Left lung (tissue), 10 donors: ENCODE data around the gene DDIT3. TPM values are rescaled to one million over a fixed set of nuclear protein-coding genes. Genes with fewer than 3 reads are reported as not detected.

Experiments used
- ATAC-seq: fragments of 200-7000 bp; cut with Tn5 transposase; one replicate; pipeline ENCODE4 v1.9.1; 2020; ENCODE audit warnings: moderate library complexity
- DNase-seq, 4 donors: peaks; one replicate each; pipeline ENCODE4 v3.0.0-alpha.2; 2013 to 2020
- H3K27ac ChIP-seq, 2 donors: fragments of 200-600 bp; sonication (generic) in 1 of 2; one replicate each; pipeline versions ENCODE4 v1.5.0 to v1.8.0; 2020 to 2021
- H3K27me3 ChIP-seq, 2 donors: fragments of 200-600 bp; sonication (generic) in 1 of 2; one replicate each; pipeline versions ENCODE4 v1.5.0 to v1.8.0; 2020 to 2021
- H3K36me3 ChIP-seq, 2 donors: fragments of 200-600 bp; sonication (generic) in 1 of 2; one replicate each; pipeline versions ENCODE4 v1.5.0 to v1.8.0; 2020 to 2021
- H3K4me1 ChIP-seq, 2 donors: fragments of 200-600 bp; one replicate each; pipeline ENCODE4 v1.8.0; 2021
- H3K4me3 ChIP-seq, 2 donors: fragments of 200-600 bp; sonication (generic) in 1 of 2; one replicate each; pipeline versions ENCODE4 v1.5.0 to v1.8.0; 2020 to 2021; ENCODE audit warnings: mild to moderate bottlenecking in 1 of 2
- H3K9me3 ChIP-seq, 2 donors: fragments of 200-600 bp; sonication (generic) in 1 of 2; one replicate each; pipeline versions ENCODE4 v1.5.0 to v1.8.0; 2020 to 2021
- intact Hi-C, 2 donors: fragments of 100-400 bp; cut with DNase I; formaldehyde crosslinking; loops; one replicate each; pipeline versions ENCODE4 v1.11.2 to v1.14.2; 2022
- polyA plus RNA-seq, 6 donors: library from polyadenylated mRNA; unstranded; fragments of 120-200 nt; gene quantifications; one replicate each; pipeline ENCODE4 v1.2.1, GENCODE V29; 2013; ENCODE audit not compliant: insufficient read length in 6 of 6
- total RNA-seq, 2 donors: library from RNA; stranded (reverse); fragmentation: NEBNext Ultra II Directional; extraction: Animal tissue kit (Norgen Biotek cat#: 25700); gene quantifications; one replicate each; pipeline ENCODE4 v1.2.1, GENCODE V29; 2021
- TF ChIP-seq, protein P1 (sequence below), 2 donors: fragments of 200-600 bp; sonication (generic) in 1 of 2; IDR thresholded peaks; one replicate each; pipeline versions ENCODE4 v1.5.0 to v1.8.0; 2021; ENCODE audit warnings: antibody characterized with exemption in 2 of 2
- donor health status: DM: no; HTN: yes; CAD: no.
- donor health status: DM: no; HTN: no; CAD: no.

The DDIT3 gene
- total and polyA plus RNA-seq, 8 donors: 16.4 to 29.4 (median 19.3) TPM

DNA sequence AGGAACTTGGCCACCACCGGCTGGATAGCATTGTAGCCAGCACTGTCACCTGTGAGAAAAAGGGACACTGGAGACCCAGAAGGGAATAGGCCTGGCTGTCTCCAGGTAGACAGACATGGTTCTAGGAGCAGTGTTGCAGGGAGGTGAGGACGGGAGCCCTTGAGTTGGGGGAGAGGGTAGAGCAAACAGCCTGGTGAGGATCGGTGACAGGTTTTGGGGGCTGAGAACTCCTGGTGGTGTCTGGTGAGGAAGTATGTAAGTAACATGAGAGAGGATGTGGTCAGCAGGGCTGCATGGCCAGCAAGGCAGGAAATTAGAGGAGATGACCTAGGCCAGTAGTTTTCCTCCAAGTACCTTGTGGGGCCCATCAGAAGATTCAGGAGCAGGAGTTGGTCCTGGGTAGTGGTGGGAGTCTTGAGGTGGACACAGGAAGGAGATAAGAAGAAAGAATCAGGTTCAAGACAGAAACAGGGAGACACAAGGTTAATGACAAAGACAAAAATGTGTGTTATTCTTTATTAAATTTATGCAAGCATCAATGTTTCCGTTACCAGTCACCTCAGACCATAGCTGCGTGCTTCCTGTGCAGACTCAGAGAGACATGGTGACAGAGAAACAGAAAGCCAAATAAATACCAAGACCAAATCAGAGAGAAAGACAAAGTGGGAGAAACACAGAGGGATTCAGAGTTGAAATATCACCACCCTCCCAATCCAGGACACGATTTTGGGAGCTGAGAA is 40.8 kb downstream of the DDIT3 start, which contains the start of gene ARHGAP9:
TSS of gene ARHGAP9 (minus strand) at position 491 of the 740 bp plus-strand sequence. CDS start at position 31, 460 bp downstream.
- Histone ChIP-seq H3K27ac (peak within 1 kb of the TSS; percentile 71 to 95), H3K36me3 (peaks cover 0 to 10% of the 10 kb centered on the region in 2 donors), H3K4me3 (peak within 1 kb of the TSS in 1 of 2 donors; percentile 64), H3K9me3 (no peaks in the 10 kb centered on the region), H3K4me1 (peaks cover 0 to 58% of the 10 kb centered on the region in 2 donors), H3K27me3 (peaks cover 19 to 22% of the 10 kb centered on the region in 2 donors)
- intact Hi-C loops: no loop called here
- ATAC-seq: no peak
- TF ChIP-seq, protein P1, sequence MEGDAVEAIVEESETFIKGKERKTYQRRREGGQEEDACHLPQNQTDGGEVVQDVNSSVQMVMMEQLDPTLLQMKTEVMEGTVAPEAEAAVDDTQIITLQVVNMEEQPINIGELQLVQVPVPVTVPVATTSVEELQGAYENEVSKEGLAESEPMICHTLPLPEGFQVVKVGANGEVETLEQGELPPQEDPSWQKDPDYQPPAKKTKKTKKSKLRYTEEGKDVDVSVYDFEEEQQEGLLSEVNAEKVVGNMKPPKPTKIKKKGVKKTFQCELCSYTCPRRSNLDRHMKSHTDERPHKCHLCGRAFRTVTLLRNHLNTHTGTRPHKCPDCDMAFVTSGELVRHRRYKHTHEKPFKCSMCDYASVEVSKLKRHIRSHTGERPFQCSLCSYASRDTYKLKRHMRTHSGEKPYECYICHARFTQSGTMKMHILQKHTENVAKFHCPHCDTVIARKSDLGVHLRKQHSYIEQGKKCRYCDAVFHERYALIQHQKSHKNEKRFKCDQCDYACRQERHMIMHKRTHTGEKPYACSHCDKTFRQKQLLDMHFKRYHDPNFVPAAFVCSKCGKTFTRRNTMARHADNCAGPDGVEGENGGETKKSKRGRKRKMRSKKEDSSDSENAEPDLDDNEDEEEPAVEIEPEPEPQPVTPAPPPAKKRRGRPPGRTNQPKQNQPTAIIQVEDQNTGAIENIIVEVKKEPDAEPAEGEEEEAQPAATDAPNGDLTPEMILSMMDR (IDR thresholded peaks at IDR 0.05): no peak
- no peak for DNase-seq

DNA sequence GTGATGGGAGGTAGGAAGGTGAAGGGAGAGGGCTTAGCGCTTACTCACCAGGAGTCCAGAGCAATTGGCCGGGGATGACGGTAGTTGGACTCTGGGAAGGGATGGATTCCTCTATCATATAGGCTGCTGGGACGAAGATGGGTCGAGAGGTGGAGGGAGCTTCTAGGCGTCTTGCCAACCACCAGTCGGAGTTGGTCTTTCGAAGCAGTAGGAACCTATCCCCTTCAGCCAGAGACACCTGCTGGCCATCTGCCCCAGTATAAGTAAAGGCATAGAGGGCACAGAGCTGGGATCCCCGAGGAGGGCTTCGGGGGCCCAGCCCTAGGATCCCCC is 41.3 kb downstream of the DDIT3 start:
- Histone ChIP-seq H3K27me3 (peaks cover 24 to 28% of the 10 kb centered on the region in 2 donors), H3K4me1 (peaks cover 0 to 63% of the 10 kb centered on the region in 2 donors), H3K36me3 (peaks cover 0 to 16% of the 10 kb centered on the region in 2 donors), H3K27ac (peak overlapping the region; percentile 71 to 95), H3K9me3 (no peaks in the 10 kb centered on the region), H3K4me3 (peak overlapping the region in 1 of 2 donors; percentile 64)
- DNase-seq: no peak
- TF ChIP-seq, protein P1 (IDR thresholded peaks at IDR 0.05): no peak
- intact Hi-C loops: no loop called here
- no peak for ATAC-seq

DNA sequence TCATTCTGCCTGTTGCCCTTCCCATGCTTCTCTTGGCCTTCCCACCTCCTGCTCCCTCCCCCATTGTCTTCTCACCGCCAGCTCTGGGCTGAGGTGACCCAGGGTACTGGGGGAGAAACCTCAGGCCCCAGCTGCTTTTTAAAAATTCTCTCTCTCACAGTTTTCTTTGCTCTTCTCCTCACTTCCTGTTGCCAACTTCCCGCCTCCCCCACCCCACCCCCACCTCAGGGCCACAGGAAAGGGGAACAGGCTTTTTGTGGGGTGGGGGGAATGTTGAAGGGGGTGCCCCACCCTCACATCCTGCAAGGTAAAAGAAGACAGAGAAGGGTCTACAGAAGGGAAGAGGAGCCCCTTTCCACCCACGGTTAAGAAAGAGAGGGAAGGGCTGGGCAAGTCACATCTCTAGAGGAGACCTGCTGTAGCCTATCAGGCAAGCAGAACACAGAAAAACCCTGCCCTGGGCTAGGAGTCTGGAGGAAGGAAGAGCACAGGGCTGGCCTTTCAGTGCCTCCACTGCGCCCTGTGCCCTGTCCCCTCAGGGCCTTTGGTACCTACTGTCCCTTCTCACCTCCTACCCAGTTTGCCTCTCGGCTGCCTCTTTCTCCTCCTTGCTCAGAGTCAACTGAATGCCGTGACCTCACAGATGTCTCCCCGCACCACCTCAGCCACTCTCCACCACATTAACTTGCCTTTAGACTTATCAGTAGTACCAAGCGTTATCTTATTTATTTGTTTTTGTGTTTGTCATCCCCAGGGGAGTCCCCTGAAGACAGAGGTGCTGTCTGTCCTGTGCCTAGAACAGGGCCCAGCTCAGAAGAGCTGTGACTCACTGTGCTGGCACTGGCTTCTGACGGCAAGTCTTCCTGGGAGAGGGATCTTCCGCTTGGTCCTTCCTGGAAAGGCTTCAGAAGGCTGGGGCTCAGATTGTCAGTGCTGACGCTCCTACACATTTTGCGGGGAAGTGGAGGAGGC is 42.3 kb downstream of the DDIT3 start:
- H3K4me3 ChIP-seq: peak overlapping the region; percentile 22 to 64
- peaks cover 24 to 37% of the 10 kb centered on the region in 2 donors for H3K27me3 ChIP-seq
- ATAC-seq: peak; percentile 49
- no peaks in the 10 kb centered on the region for H3K9me3 ChIP-seq
- peak overlapping the region; percentile 71 to 95 for H3K27ac ChIP-seq
- DNase-seq: peak in 1 of 4 donors; percentile 63
- H3K4me1 ChIP-seq: peaks cover 0 to 66% of the 10 kb centered on the region in 2 donors
- intact Hi-C loops: no loop called here
- TF ChIP-seq, protein P1 (IDR thresholded peaks at IDR 0.05): no peak
- peaks cover 0 to 26% of the 10 kb centered on the region in 2 donors for H3K36me3 ChIP-seq

DNA sequence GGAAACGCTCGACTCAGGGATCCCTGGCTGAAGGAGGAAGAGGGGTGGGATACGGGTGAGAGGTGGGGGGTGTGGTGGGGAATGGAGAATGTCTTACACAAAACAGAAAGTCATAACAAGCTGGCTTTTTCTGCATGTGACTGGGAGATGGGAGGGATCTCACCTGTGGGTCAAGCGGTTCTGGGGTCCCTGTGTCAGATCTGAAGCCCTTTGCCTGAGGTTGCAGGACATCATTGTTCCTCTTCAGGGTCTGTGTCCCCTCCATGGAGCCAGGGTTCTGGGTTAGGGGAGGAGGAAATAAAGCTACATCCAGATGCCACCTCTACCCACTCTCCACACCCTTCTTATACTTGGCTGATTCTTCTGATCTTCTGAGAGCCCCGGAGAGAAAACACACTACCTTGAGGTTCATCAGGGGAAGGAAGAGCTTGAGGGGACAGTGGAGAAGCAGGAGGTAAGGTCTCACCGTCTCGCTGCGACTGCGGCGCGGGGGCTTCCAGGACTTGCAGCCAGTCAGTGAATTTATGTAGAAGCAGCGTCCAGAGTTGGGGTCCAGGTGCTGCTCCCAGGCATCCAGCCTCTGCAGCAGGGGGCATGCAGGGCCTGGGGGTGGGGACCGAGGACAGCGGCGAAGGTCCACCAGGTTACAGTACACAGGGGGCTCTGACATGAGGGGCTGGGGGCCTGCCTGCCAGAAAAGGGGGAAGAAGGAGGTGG is 43.2 kb downstream of the DDIT3 start:
- Histone ChIP-seq H3K9me3 (no peaks in the 10 kb centered on the region), H3K27ac (peak overlapping the region; percentile 71 to 95), H3K4me1 (peaks cover 0 to 66% of the 10 kb centered on the region in 2 donors), H3K36me3 (peaks cover 0 to 33% of the 10 kb centered on the region in 2 donors), H3K4me3 (peak overlapping the region; percentile 22 to 64), H3K27me3 (peaks cover 24 to 44% of the 10 kb centered on the region in 2 donors)
- intact Hi-C loops: no loop called here
- TF ChIP-seq, protein P1 (IDR thresholded peaks at IDR 0.05): no peak
- DNase-seq (no peak), ATAC-seq (no peak)
